GM12874 (cell line): ENCODE measurements around the gene CAPN8.

Experiments
- CTCF ChIP-seq: IDR thresholded peaks from 2 replicates; pipeline ENCODE4 v1.5.1; 2011; ENCODE audit warnings: low read depth, mild to moderate bottlenecking, control low read depth, low read length, moderate library complexity; ENCODE audit not compliant: insufficient read depth

CAPN8 gene

GRCh38 chr1:223662943-223663342 is 2.6 kb downstream of the CAPN8 start:
- no peak for TF ChIP-seq CTCF

GRCh38 chr1:223659711-223660110 is 5.8 kb downstream of the CAPN8 start:
- TF ChIP-seq CTCF = no peak

- TF ChIP-seq CTCF = no peak
Observed at GRCh38 chr1:223657978-223658377, 7.5 kb downstream of the CAPN8 start.

- no peak for TF ChIP-seq CTCF
Observed at GRCh38 chr1:223654083-223654482, 11.4 kb downstream of the CAPN8 start.

- TF ChIP-seq CTCF = no peak
Observed at GRCh38 chr1:223653431-223653830, 12.1 kb downstream of the CAPN8 start.

- no peak for TF ChIP-seq CTCF
Observed at GRCh38 chr1:223653015-223653414, 12.5 kb downstream of the CAPN8 start.

- no peak for TF ChIP-seq CTCF
Observed at GRCh38 chr1:223652436-223652941, 13.0 kb downstream of the CAPN8 start.
